ENCODE measurements around the gene RARB.

GRCh38 chr3:25558796-25559195 is 130.7 kb downstream of the RARB start:
- TF ChIP-seq CTCF (IDR thresholded peaks at IDR 0.05) = no peak
- TF ChIP-seq POLR2A (IDR thresholded peaks at IDR 0.05) = no peak
- TF ChIP-seq POLR2AphosphoS5 (IDR thresholded peaks at IDR 0.05; ENCODE audit: insufficient read depth in 1 of 2, low read depth in 1 of 2) = no peak

All from vagina (tissue), 2 donors.